GM19238 (cell line): ENCODE measurements around the gene TRIM8.

Source experiments
- DNase-seq: peaks from one replicate; pipeline ENCODE4 v3.0.0; 2011; ENCODE audit warnings: low spot score; ENCODE audit not compliant: insufficient read length

TRIM8 gene

GRCh38 chr10:102616066-102616770 lies 28.1 kb upstream of the TRIM8 start:
- no peak for DNase-seq

- DNase-seq: no peak
Observed at GRCh38 chr10:102617041-102617440, 27.2 kb upstream of the TRIM8 start.

GRCh38 chr10:102617816-102618215 lies 26.5 kb upstream of the TRIM8 start:
- DNase-seq: no peak

GRCh38 chr10:102619281-102619981 lies 24.8 kb upstream of the TRIM8 start:
- DNase-seq: no peak

GRCh38 chr10:102620138-102620590 lies 24.1 kb upstream of the TRIM8 start:
- no peak for DNase-seq

- no peak for DNase-seq
Observed at GRCh38 chr10:102620591-102621442, 23.5 kb upstream of the TRIM8 start.

- DNase-seq: no peak
Observed at GRCh38 chr10:102621443-102622325, 22.6 kb upstream of the TRIM8 start.

- no peak for DNase-seq
Observed at GRCh38 chr10:102624094-102624493, 20.2 kb upstream of the TRIM8 start.

- DNase-seq: no peak
Observed at GRCh38 chr10:102624751-102625645, 19.3 kb upstream of the TRIM8 start.

- no peak for DNase-seq
Observed at GRCh38 chr10:102626026-102626685, 18.1 kb upstream of the TRIM8 start.

GRCh38 chr10:102627291-102627735 lies 17.0 kb upstream of the TRIM8 start:
- DNase-seq: no peak

- no peak for DNase-seq
Observed at GRCh38 chr10:102627736-102628293, 16.5 kb upstream of the TRIM8 start.

GRCh38 chr10:102628451-102628911 lies 15.8 kb upstream of the TRIM8 start:
- no peak for DNase-seq

GRCh38 chr10:102629661-102630614 lies 14.3 kb upstream of the TRIM8 start:
- DNase-seq: no peak

- no peak for DNase-seq
Observed at GRCh38 chr10:102630663-102631062, 13.6 kb upstream of the TRIM8 start.

GRCh38 chr10:102631525-102632393 lies 12.5 kb upstream of the TRIM8 start:
- no peak for DNase-seq
